B cell (primary cell): ENCODE data around the gene ADAMTS8.

Experiments
- CTCF ChIP-seq: fragments of 200-600 bp; IDR thresholded peaks from one replicate; pipeline ENCODE4 v1.8.0; 2022; ENCODE audit warnings: antibody characterized with exemption, mild to moderate bottlenecking
- EZH2 ChIP-seq: IDR thresholded peaks from 2 replicates; pipeline ENCODE4 v1.6.1; 2012; ENCODE audit warnings: borderline replicate concordance, low read depth, mild to moderate bottlenecking, moderate library complexity, low read length; ENCODE audit not compliant: insufficient read depth, poor library complexity, severe bottlenecking

GRCh38 chr11:130416530-130416882 lies 11.9 kb downstream of the ADAMTS8 start:
- TF ChIP-seq CTCF (no peak), EZH2 (no peak)
